Endothelial cell of umbilical vein (primary cell): ENCODE data around the gene DDX46. TPM values are rescaled to one million over a fixed set of nuclear protein-coding genes. Genes with fewer than 3 reads are reported as not detected.

Experiments used
- BruUV-seq: library from RNA; stranded (reverse); fragments of 400-500 nt; replicated peaks from 2 replicates; lab custom pipeline; 2021; lab: Mats Ljungman, UMichigan
- CTCF ChIA-PET: fragments of 300-600, 350-600 bp; sonication (Branson Sonifier 250); formaldehyde crosslinking; loops from one replicate; lab custom pipeline; 2021; ENCODE audit warnings: antibody characterized with exemption, inconsistent platforms; lab: Charles Lee
- POLR2A ChIA-PET: fragments of 300-600, 350-600 bp; sonication (Branson Sonifier 250); formaldehyde crosslinking; loops from one replicate; lab custom pipeline; 2021; ENCODE audit warnings: antibody characterized with exemption, inconsistent platforms; lab: Charles Lee
- DNase-seq: peaks from one replicate; pipeline ENCODE4 v3.0.0-alpha.2; 2011; ENCODE audit warnings: low read depth, low spot score
- FAIRE-seq: peaks from 2 replicates; lab custom pipeline; 2011; peaks lifted over from hg19 to GRCh38; lab: Jason Lieb, UNC
- H2AFZ ChIP-seq: 2 replicates; pipeline ENCODE4 v1.6.0; 2012; ENCODE audit warnings: low read depth, low read length, control low read depth, inconsistent platforms
- H3K27ac ChIP-seq: 2 replicates; pipeline ENCODE4 v1.5.1; 2011; ENCODE audit warnings: low read depth, mild to moderate bottlenecking, control low read depth, low read length, moderate library complexity; ENCODE audit not compliant: insufficient read depth
- H3K27me3 ChIP-seq, 2 experiments: 2 replicates each; pipeline versions ENCODE4 v1.6.0 to v1.6.1; 2011; ENCODE audit warnings: low read length in 2 of 2, mixed read lengths in 1 of 2; ENCODE audit not compliant: control insufficient read depth in 2 of 2, insufficient read depth in 2 of 2
- H3K36me3 ChIP-seq, 2 experiments: 2 replicates in 1 of 2; 3 replicates in 1 of 2; pipeline ENCODE4 v1.5.1; 2011; ENCODE audit warnings: low read length in 2 of 2, mild to moderate bottlenecking in 1 of 2, moderate library complexity in 1 of 2; ENCODE audit not compliant: control insufficient read depth in 2 of 2, insufficient read depth in 2 of 2; ENCODE audit errors: extremely low read depth in 1 of 2
- H3K4me1 ChIP-seq: 3 replicates; pipeline ENCODE4 v1.5.1; 2011; ENCODE audit warnings: mild to moderate bottlenecking, low read length; ENCODE audit not compliant: control insufficient read depth, insufficient read depth; ENCODE audit errors: extremely low read depth
- H3K4me2 ChIP-seq: 2 replicates; pipeline ENCODE4 v1.6.1; 2011; ENCODE audit warnings: low read length, control low read depth, mixed read lengths; ENCODE audit not compliant: insufficient read depth
- H3K4me3 ChIP-seq, 3 experiments: fragments of 200-600 bp in 1 of 3; sonication (generic), shearing (Covaris generic) in 1 of 3; replicated peaks in 1 of 3; 2 replicates each; pipeline ENCODE4 v1.5.1; 2011 to 2016; ENCODE audit warnings: control low read depth in 3 of 3, low read length in 3 of 3, mild to moderate bottlenecking in 2 of 3, inconsistent platforms in 1 of 3, low read depth in 1 of 3, moderate library complexity in 1 of 3; ENCODE audit not compliant: insufficient read depth in 1 of 3
- H3K79me2 ChIP-seq: 2 replicates; pipeline ENCODE4 v1.6.0; 2012; ENCODE audit warnings: low read length, inconsistent platforms; ENCODE audit not compliant: control insufficient read depth, insufficient read depth
- H3K9ac ChIP-seq: replicated peaks from 2 replicates; pipeline ENCODE3; 2011; ENCODE audit warnings: low read length, control low read depth; ENCODE audit not compliant: insufficient read depth; ENCODE audit errors: extremely low read depth
- H3K9me1 ChIP-seq: replicated peaks from 3 replicates; pipeline ENCODE4 v1.6.0; 2011; ENCODE audit warnings: mild to moderate bottlenecking, low read length; ENCODE audit not compliant: control insufficient read depth, insufficient read depth; ENCODE audit errors: extremely low read depth
- H3K9me3 ChIP-seq: replicated peaks from 2 replicates; pipeline ENCODE4 v1.5.1; 2012; ENCODE audit warnings: low read length, inconsistent platforms; ENCODE audit not compliant: control insufficient read depth, insufficient read depth
- H4K20me1 ChIP-seq: replicated peaks from 2 replicates; pipeline ENCODE3; 2011; ENCODE audit warnings: mild to moderate bottlenecking, low read length; ENCODE audit not compliant: control insufficient read depth, insufficient read depth; ENCODE audit errors: extremely low read depth
- CTCF ChIP-seq, 2 donors: IDR thresholded peaks; 1 replicate in 1 of 2; 2 replicates in 1 of 2; pipeline ENCODE4 v1.5.1; 2011; ENCODE audit warnings: low read length in 2 of 2, mild to moderate bottlenecking in 2 of 2, moderate library complexity in 2 of 2, control low read depth in 1 of 2, inconsistent platforms in 1 of 2, low read depth in 1 of 2; ENCODE audit not compliant: insufficient read depth in 1 of 2; ENCODE audit errors: extremely low read depth in 1 of 2
- EZH2 ChIP-seq: IDR thresholded peaks from 2 replicates; pipeline ENCODE4 v1.6.1; 2012; ENCODE audit warnings: borderline replicate concordance, low read depth, mild to moderate bottlenecking, moderate library complexity, low read length, inconsistent platforms; ENCODE audit not compliant: severe bottlenecking
- FOS ChIP-seq: IDR thresholded peaks from 2 replicates; pipeline ENCODE4 v1.6.1; 2011; ENCODE audit warnings: mild to moderate bottlenecking, low read length, moderate library complexity, borderline replicate concordance; ENCODE audit not compliant: insufficient read depth
- GATA2 ChIP-seq: IDR thresholded peaks from 2 replicates; pipeline ENCODE4 v1.7.0; 2011; ENCODE audit warnings: low read depth, mild to moderate bottlenecking, moderate library complexity, mixed read lengths, low read length; ENCODE audit not compliant: insufficient read length, insufficient read depth
- JUN ChIP-seq: IDR thresholded peaks from 2 replicates; pipeline ENCODE4 v1.6.1; 2011; ENCODE audit warnings: borderline replicate concordance, low read depth; ENCODE audit not compliant: insufficient read length, insufficient read depth
- MAX ChIP-seq: IDR thresholded peaks from 2 replicates; pipeline ENCODE4 v1.6.1; 2011; ENCODE audit not compliant: insufficient read depth, insufficient read length
- MYC ChIP-seq: IDR thresholded peaks from one replicate; pipeline ENCODE4 v1.6.1; 2011; ENCODE audit warnings: mild to moderate bottlenecking, low read depth, low read length
- POLR2A ChIP-seq: IDR thresholded peaks from 2 replicates; pipeline ENCODE4 v1.6.1; 2012; ENCODE audit warnings: low read depth, mild to moderate bottlenecking, control low read depth, low read length
- POLR2AphosphoS5 ChIP-seq: IDR thresholded peaks from 2 replicates; pipeline ENCODE4 v1.6.1; 2012; ENCODE audit warnings: low read depth, mild to moderate bottlenecking, control low read depth, low read length, moderate library complexity; ENCODE audit not compliant: insufficient read depth
- dilution Hi-C: fragments of 300-500 bp; cut with MboI; formaldehyde crosslinking; loops from one replicate; pipeline ENCODE4 v1.15.0; 2019; ENCODE audit warnings: low sequenced_read_pairs; ENCODE audit not compliant: extremely low pct_ligation_motif_present
- intact Hi-C: fragments of 100-400 bp; cut with micrococcal nuclease; formaldehyde crosslinking; loops from one replicate; pipeline ENCODE4 v1.10.0; 2022
- polyA plus RNA-seq, 4 experiments: library from polyadenylated mRNA; depleted of rRNA in 3 of 4; stranded (reverse) in 3 of 4; unstranded in 1 of 4; fragments of >200 nt; gene quantifications; 2 replicates each; pipeline versions ENCODE4 v1.2.1 to v1.2.3, GENCODE V29; 2011 to 2012; ENCODE audit warnings: missing spikeins in 1 of 4
- total RNA-seq: library from RNA; stranded (reverse); gene quantifications from 2 replicates; pipeline ENCODE4 v1.2.3, GENCODE V29; 2021

Gene DDX46
- total and polyA plus RNA-seq, 2 donors (not counting 3 experiments of a cell fraction or from before 2014, with no cell fraction given): 16.0 to 65.2 TPM

- no peaks in the 10 kb centered on the region for H3K4me1 ChIP-seq
- no peak for DNase-seq
- TF ChIP-seq MAX (no peak), EZH2 (no peak), FOS (no peak), JUN (no peak), MYC (no peak), POLR2AphosphoS5 (no peak), POLR2A (no peak), CTCF (IDR thresholded peaks at IDR 0.05; ENCODE audit: extremely low read depth in 1 of 2, insufficient read depth in 1 of 2, low read depth in 1 of 2, low read length in 2 of 2) (no peak), GATA2 (no peak)
- POLR2A ChIA-PET: no interaction called here
- no peaks in the 10 kb centered on the region for H3K79me2 ChIP-seq
- H3K4me3 ChIP-seq: no peak overlapping the region
- H3K27me3 ChIP-seq: no peaks in the 10 kb centered on the region
- H3K9me1 ChIP-seq: no peaks in the 10 kb centered on the region
- H3K27ac ChIP-seq: no peak overlapping the region
- H3K4me2 ChIP-seq: no peak overlapping the region
- H3K36me3 ChIP-seq: peaks cover 5 to 8% of the 10 kb centered on the region in 2 experiments
- CTCF ChIA-PET: no interaction called here
- BruUV-seq: no TSS peak
- no peak overlapping the region for H2AFZ ChIP-seq
- H3K9ac ChIP-seq: no peak overlapping the region
- no peaks in the 10 kb centered on the region for H3K9me3 ChIP-seq
- H4K20me1 ChIP-seq: no peaks in the 10 kb centered on the region
- FAIRE-seq: no peak
- dilution Hi-C loops: no loop called here
- intact Hi-C loops: no loop called here
These were observed 33.7 kb upstream of the DDX46 start for GRCh38 chr5:134724872-134725271.
